HG03354 (cell line): Measurements from ENCODE around the gene FBLN7.

ENCODE experiments used
- ATAC-seq: cut with Tn5 transposase; IDR thresholded peaks from one replicate; pipeline ENCODE4 v1.9.1; 2021; ENCODE audit warnings: mild to moderate bottlenecking; ENCODE audit not compliant: unreplicated experiment, poor library complexity, severe bottlenecking

The FBLN7 gene

DNA sequence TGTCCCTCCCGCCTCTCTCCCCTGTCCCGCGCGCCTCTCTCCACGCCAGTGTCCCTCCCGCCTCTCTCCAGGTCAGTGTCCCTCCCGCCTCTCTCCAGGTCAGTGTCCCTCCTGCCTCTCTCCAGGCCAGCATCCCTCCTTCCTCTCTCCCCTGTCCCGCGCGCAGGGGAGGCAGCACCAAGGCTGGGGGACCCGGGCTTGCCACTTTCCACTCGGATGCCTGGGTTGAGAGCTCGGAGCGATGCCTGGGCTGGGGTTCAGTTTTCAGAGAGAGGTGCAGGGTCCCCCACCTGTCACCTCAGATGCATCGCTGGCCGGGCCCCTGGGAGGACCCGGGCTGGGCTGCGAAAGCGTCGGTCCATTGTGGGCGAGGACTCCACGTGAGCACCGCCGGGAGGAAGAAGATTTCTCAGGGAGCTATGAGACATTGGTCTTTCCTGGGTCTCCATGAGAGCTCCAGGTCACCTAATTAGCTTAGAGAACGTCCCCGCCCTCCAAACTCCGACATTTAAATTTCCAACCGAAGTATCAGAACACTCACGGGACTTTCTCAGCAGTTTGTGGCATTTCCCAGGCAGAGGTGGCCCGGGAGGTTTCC is 2.1 kb downstream of the FBLN7 start:
- no peak for ATAC-seq

DNA sequence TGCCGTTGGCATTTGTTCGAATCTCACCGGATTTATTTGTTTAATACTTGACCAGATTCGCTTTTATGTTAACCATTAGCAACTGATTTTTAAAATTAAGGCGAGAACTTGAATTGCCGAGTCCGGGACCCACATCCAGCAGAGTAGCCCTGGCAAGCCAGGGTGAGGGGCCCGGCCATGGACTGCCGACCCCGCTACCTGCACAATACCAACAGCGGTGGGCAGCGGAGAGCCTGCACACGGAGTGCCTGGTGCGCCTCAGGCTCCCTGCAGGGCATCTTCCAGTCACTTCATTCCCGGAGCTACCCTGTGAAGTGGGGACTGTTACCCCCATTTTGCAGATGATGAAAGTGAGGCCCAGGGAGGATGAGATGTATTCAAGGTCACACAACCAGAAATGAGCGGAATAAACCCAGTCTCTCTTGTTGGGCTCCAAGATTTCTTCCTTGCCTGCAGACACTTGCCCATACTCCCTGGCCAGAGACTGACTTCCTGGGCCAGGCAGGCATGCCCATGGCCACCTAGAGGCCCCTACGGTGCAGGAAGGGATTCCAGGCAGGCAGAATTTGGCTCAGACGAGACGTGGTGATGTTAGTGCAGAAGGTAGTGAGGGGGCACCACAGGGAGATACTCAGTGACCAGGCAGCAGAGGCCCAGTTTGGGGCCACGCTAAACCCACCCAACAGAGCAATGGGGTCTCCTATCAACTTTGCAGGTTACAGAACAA is 2.9 kb downstream of the FBLN7 start:
- no peak for ATAC-seq

DNA sequence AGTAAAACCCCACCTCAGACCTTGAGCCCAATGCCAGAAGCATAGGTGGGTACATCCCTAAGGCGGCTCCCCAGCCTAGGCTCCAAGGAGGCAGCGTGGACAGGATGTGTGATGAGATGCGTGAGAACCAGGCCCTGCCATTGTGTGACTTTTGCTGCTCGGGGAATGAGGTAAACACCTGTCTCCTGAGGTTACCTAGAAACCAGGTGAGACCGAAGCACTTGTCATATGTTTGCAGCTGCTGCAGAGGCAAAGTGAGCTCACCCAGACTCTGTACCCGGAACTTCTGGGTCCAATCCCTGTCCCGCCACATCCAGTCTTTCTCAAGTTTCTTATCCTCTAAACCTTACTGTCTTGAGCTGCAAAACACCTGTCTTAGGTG is 3.4 kb downstream of the FBLN7 start:
- no peak for ATAC-seq

DNA sequence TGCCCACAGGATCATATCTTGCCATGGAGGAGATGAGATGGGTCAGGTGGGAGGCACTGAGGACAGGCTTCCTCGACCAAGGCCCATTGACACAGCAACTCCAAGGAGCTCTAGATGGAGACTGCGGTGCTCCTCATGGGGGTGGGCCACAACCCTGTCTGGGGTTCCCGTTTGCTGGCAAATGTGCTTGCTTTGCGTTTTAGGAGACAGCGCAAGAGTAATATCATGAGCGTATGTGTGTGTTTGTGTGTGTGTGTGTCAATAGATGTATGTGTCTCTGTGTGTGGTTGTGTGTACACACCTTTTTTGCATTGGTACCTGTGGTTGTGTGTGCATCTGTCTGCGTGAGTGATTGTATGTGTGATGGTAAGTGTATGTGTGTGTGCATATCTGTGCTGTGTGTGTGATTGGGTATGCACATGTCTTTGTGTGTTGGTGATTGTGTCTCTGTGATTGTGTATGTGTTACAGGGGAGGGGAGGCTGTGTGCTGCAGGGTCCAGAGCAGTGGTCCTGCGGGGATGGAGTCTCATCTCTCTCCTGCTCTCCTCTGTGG is 4.4 kb downstream of the FBLN7 start:
- no peak for ATAC-seq

DNA sequence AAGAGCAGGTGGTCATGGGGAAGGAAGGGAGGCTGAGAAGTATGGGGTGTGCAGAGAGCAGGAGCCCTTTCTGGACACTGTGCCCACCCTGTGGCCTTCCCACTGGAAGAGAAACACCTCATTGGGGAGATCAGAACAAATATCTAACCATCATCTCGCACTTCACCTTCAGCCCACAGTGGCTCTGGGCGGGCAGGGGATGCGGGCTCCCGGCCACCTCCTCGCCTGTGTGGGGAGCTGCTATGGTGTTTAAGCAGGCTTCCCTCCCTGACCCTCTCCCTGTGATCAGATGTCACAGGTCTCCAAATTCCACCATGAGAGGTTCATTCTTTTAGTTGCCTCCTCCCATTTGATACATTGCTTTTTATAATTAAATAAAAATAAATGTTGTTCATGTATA is 5.0 kb downstream of the FBLN7 start:
- ATAC-seq: no peak

DNA sequence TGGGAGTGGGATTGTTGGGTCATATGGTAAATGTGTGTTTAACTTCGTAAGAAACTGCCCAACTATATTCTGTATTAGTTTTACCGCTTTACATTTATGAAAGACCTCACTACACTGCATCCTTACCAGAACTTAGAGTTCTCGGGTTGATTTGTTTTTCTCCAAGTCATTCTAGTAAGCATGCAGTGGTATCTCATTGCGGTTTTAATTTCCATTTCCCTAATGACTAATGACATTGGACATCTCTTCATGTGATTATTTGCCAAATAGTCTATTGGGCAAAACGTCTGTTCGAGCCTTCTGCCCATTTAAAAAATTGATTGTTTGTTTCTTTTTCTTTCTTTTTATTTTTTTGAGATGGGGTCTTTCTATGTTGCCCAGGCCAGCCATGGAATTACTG is 6.8 kb downstream of the FBLN7 start:
- ATAC-seq: no peak

DNA sequence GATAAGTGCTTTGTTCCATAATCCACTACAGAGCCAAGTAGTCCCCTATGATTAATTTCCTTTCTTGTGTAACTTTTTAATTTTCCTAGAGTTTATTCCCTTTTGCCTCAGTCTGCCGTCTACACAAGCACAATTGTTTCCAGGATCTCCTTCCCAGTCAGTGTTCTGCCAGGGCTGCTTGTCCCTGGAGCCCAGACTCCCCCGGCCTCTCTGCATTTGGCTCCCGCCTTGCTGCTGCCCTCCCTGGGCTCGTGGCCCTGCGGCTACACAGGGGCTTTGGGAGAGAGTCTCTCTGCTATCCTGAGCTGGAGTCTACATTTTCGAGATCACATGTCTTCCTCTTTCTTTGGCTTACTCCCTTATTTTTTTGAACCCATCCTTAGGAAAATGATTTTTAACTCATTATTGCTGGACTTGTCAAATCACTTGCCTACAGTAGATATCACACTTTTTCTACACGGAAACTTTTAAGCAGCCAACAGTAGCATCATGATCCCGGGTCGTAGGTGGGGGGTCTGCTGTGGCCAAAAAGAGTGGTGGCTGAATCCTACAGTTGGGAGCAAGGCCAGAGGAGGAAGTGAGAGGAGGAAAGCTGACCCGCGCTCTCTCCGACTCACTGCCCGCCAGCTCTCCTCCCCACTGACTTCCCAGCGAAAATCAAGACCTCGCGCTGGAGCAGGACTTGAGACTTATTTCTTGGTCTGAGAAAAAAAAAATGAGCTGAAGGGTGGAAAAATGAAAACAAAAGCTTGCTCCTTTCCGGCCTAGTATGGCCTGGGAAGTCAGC is 9.4 kb downstream of the FBLN7 start:
- ATAC-seq: no peak

DNA sequence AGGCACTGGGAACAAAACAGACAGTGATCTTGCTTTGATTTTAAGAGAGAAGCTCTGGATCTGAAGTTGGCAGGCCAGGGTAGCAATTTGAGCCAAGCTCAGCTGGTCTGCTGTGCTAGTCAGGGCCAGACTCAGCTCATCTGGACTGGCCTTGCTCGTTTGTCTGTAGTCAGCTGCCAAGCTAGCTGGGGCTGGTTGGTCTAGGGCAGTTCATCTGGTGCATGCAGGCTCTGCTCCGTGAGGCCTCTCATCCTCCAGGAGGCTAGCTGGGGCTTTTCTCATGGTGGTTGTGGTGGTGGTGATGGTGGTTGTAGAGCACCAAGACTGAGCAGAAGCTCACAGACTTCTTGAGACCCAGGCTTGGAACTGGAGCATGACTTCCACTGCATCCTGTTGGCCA is 10.3 kb downstream of the FBLN7 start:
- ATAC-seq: no peak

DNA sequence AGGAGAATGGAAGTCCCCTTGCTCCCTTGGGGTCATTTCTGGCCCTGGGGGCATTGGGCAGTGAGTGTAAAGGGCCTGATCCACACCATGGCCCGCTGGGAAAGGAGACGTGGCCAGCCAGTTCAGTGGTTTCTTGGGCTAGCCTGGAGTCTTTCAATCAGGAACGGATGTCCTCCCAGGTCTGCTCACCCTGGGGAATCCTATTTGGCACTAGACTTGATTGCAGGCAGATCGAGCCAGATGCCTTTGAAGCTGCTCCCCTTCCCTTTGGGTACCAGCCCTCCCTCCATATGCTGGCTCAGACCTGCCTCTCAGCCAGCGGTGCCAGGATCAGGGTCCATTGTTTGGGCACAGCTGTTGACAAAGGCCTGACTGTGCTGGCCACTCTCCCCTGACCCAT is 11.0 kb downstream of the FBLN7 start:
- no peak for ATAC-seq

DNA sequence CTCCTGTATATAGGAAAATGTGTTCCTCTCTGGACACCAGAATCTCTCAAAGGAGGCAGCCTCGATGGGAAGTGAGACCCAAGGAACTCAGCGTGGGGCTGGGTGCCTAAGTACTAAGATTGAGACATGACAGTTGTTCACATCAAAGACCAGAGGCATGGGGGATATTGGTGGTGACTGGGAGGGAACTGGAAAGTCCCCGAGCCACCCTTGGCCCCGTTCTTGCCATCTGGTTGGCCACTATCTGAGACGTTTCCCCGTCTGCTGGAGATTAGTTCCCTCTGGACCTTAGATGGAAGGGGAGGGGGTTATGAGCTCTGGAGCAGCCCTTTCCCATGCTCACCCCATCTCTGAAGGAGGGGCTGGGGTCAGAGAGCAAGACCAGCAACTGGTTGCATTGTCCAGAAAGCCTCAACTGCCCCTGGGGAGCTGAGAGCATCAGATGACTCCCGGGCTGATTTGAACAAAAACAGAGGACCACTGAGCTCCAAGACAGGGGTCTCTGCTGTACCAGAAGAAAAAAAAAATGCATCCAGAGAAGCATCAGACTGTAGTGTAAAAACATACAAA is 11.8 kb downstream of the FBLN7 start:
- ATAC-seq: no peak

DNA sequence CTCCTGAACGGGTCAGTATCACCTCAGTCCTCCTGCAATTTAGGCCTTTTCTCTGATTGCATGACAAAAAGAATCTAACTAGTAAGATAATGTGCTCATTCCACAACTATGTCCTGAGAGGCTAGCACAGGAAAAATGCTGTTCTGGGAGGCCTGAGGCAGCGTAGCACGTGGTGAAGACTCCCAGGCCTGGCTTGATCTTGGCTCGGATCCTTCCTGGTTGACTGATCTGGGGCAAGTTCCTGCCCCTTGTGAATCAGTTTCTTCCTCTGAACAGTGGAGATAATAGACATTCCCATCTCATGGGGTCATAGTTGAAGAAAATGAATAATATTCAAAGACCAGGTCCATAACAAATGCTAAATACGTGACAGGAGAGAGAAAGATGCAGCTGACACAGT is 12.3 kb downstream of the FBLN7 start:
- no peak for ATAC-seq

DNA sequence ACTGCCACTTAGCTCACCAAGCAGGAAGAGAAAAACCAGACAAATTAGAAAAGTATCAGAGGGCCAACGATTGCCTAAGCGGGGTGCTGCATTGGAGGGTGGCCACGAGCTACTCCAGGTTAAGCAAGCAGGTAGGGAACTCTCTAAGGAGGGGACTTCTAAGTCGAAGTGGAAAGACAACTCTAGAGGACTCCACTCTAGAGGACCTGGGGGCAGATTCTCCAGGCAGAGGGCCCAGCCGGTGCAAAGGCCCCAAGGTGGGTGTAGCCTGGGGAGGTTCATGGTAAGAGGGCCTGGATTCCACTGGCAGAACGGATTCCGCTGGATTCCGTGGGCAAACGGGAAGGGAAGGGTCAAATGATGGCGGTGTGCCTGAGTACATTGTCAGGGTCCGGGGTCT is 12.7 kb downstream of the FBLN7 start:
- no peak for ATAC-seq

DNA sequence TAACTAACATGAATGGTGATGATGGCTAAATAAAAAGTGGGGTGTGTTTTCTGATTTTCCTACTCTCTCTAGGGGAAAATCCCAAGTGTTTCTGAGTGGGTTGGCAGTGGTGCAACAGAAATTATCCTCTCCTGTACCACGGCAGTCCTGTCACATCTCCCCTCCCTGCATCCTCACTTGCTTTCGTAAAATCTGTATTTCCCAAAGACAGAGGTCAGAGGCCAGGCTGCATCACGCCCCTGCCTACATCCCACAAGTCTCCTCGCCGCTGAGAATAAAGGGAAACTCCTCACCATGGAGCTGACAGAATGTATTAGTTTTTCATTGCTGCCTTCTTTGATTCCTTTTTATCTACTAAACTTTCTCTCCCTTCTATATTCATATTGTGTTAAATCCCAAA is 13.1 kb downstream of the FBLN7 start:
- ATAC-seq: no peak

DNA sequence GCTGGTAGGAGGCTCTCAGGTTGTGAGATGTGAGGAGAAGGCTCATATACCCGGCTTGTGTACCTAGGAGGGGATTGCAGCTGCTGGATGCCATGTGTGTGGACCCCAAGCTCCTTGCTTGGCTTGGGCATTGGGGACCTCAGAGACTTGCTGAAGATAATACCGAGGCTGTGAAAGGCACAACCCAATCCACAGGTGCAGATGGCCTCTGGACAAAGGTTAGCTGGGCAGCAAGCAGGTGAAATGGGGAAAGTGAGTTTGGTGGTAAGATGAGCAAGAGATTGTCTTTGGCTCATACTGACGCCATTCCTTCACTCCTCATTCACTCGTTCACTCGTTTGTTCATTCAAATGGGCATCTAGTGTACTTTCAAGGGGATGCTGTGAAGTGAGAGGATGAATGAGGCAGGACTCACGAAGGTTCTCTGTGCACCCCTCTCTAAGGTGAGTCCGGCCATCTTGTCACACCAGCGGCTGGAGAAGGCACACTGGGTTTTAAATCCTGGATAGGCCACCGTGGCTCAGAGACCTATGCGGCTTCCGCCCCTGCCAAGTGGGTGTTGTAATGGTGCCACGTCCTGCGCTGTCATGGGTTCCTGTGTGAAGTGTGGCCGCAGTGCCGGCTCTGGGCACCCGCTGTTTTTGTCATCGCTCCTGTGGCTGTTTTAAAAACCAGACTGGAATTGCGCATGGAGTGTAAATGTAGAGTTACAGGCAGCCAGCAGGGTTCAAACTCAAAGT is 13.7 kb downstream of the FBLN7 start:
- ATAC-seq: no peak

DNA sequence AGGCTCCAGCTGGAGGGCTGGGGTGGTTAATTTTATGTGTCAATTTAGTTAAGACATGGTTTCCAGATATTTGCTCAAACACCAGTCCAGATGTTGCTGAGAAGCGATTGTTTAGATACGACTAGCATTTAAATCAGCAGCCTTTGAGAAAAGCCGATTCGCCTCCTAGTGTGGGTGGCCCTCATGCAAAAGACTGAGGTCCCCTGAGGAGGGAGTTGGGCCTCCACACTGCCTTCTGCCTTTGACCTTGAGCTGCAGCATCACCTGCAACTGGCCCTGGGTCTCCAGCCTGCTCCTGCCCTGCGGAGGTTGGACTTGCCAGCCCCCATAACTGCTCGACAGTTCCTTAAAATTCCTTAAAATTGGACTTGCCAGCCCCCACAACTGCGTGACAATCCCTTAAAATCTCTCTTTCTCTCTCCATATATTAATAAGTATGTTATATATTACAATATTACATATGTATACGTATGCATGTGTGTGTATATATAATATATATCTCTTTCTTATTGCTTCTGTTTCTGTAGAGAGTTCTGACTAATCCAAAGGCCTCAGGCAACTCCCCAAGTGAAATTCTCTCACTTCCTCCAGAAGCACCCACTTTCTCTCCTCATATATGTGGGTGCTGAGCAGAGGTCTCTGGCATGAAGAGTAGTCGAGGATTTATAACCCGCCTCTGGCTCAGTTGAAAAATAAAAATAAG is 14.4 kb downstream of the FBLN7 start:
- ATAC-seq: no peak

DNA sequence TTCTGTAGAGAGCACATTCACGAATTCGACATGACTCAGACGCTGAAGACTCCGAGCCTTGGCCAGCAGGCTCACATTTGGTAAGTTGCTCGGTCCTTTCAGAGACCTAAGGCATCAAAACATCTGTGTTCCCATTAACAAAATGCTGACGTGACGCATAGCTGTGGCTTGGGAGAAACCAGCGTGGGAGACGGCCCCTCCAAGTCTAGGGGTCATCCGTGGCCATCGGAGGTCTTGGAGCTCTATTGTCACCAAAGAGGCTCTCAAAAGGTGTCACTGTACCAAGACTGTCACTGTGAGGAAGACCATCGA is 14.9 kb downstream of the FBLN7 start:
- ATAC-seq: no peak

DNA sequence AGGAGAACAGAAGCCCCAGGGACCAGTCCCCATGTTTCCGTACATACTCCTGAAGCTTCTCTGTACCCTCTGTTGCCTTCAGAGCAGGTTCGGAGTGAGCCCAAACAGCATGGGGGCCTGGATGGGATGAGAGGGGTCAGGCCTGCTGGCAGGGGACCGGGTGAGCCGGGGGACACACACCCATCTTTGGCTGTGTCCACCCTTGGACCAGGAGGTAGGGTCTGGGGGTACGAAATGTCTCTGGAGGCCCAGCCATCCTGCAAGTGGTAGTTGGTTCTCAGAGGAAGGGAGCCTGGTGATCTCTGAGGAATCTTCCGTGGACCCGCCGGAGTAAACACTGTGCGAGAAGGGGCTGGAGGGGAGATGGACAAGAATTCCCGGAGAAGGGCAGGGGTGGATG is 15.3 kb downstream of the FBLN7 start:
- ATAC-seq: no peak

DNA sequence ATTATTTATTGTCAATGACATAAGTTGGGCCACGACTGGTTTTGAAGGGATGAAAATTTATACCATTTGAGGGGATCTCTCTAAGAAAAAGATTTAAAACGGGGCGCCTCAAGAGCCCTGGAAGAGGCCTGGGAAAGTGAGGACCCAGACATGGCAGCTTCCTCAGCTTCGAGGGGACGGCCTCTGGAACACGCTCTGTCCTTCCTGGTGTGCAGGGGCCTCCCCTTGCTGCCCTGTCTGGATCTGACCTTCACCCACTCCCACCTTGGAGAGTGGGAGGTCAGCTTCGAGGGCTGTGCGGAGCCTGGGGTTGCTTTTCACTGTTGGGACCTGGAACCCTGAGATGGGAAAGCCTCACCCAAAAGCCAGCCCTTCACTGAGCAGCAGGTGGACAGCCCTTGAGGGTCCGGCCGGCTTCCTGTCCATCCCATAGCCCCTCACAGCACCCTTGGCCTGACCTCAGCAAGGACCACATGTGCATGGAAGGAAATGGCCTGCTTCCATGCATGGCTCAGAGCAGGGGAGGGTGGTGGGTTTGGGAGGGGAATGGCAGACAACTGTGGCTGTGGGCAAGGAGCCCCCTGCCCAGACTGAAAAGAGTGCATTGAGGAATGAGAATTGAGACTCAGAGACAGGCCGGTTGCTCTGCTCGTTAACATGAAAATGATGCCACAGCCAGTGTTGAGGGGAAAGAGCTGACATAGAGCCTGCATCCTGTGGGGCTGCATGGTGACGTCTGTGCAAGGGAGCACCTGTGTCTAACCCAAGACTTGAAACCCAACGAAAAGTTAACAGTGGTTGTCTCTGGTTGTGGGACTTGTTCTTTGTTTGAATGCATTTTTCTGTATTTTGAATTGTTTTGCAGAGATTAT is 16.3 kb downstream of the FBLN7 start:
- ATAC-seq: peak; percentile 59
